Astrocyte (in vitro differentiated cells and primary cell): ENCODE measurements around the gene DDX31. TPM values are rescaled to one million over a fixed set of nuclear protein-coding genes. Genes with fewer than 3 reads are reported as not detected.

Experiments used
- DNase-seq: peaks from one replicate; pipeline ENCODE4 v3.0.0-alpha.2; 2010; ENCODE audit warnings: low read depth
- FAIRE-seq: peaks from 2 replicates; lab custom pipeline; 2011; peaks lifted over from hg19 to GRCh38; lab: Jason Lieb, UNC
- H2AFZ ChIP-seq: 2 replicates; pipeline ENCODE4 v1.6.0; 2012; ENCODE audit warnings: low read depth, low read length, inconsistent platforms
- H3K27ac ChIP-seq: 2 replicates; pipeline ENCODE4 v1.5.1; 2011; ENCODE audit warnings: low read depth, low read length, inconsistent platforms
- H3K27me3 ChIP-seq: 2 replicates; pipeline ENCODE4 v1.6.0; 2011; ENCODE audit warnings: low read length, inconsistent platforms; ENCODE audit not compliant: insufficient read depth
- H3K36me3 ChIP-seq: 2 replicates; pipeline ENCODE4 v1.5.1; 2011; ENCODE audit warnings: low read length, inconsistent platforms; ENCODE audit not compliant: insufficient read depth
- H3K4me1 ChIP-seq: 2 replicates; pipeline ENCODE4 v1.5.1; 2011; ENCODE audit warnings: low read length, inconsistent platforms; ENCODE audit not compliant: insufficient read depth
- H3K4me2 ChIP-seq: 2 replicates; pipeline ENCODE4 v1.6.0; 2012; ENCODE audit warnings: low read length, inconsistent platforms
- H3K4me3 ChIP-seq: 2 replicates; pipeline ENCODE4 v1.5.1; 2011; ENCODE audit warnings: low read depth, mild to moderate bottlenecking, low read length, inconsistent platforms; ENCODE audit not compliant: insufficient read depth
- H3K79me2 ChIP-seq: 2 replicates; pipeline ENCODE4 v1.6.0; 2012; ENCODE audit warnings: mild to moderate bottlenecking, low read length, inconsistent platforms; ENCODE audit not compliant: insufficient read depth
- H3K9ac ChIP-seq: 2 replicates; pipeline ENCODE4 v1.6.0; 2012; ENCODE audit warnings: mild to moderate bottlenecking, low read length, inconsistent platforms
- H3K9me3 ChIP-seq: 2 replicates; pipeline ENCODE4 v1.5.1; 2012; ENCODE audit warnings: low read depth, mild to moderate bottlenecking, low read length, inconsistent platforms; ENCODE audit not compliant: insufficient read depth
- H4K20me1 ChIP-seq: 2 replicates; pipeline ENCODE4 v1.6.0; 2012; ENCODE audit warnings: low read length, inconsistent platforms; ENCODE audit not compliant: insufficient read depth
- H3K27ac Mint-ChIP-seq: one replicate; pipeline ENCODE4 v1.8.0; 2021; ENCODE audit warnings: mild to moderate bottlenecking, mixed read lengths; ENCODE audit not compliant: unreplicated experiment
- H3K27me3 Mint-ChIP-seq: one replicate; pipeline ENCODE4 v1.8.0; 2021; ENCODE audit warnings: low read depth, mixed read lengths; ENCODE audit not compliant: unreplicated experiment
- H3K36me3 Mint-ChIP-seq: one replicate; pipeline ENCODE4 v1.8.0; 2021; ENCODE audit warnings: low read depth, mixed read lengths; ENCODE audit not compliant: unreplicated experiment
- H3K4me1 Mint-ChIP-seq: one replicate; pipeline ENCODE4 v1.8.0; 2021; ENCODE audit warnings: low read depth, mixed read lengths; ENCODE audit not compliant: unreplicated experiment
- H3K4me3 Mint-ChIP-seq: one replicate; pipeline ENCODE4 v1.8.0; 2021; ENCODE audit warnings: mild to moderate bottlenecking, moderate library complexity, mixed read lengths; ENCODE audit not compliant: unreplicated experiment
- H3K9me3 Mint-ChIP-seq: one replicate; pipeline ENCODE4 v1.8.0; 2021; ENCODE audit warnings: mild to moderate bottlenecking, mixed read lengths; ENCODE audit not compliant: unreplicated experiment
- EZH2 ChIP-seq: IDR thresholded peaks from 2 replicates; pipeline ENCODE4 v1.6.1; 2012; ENCODE audit warnings: mild to moderate bottlenecking, low read length, inconsistent platforms; ENCODE audit not compliant: insufficient read depth
- total RNA-seq: library from RNA; stranded (reverse); gene quantifications from 2 replicates; pipeline ENCODE4 v1.2.1, GENCODE V29; 2021
- TF ChIP-seq, protein P1 (sequence below): IDR thresholded peaks from 2 replicates; pipeline ENCODE4 v1.5.1; 2011; ENCODE audit warnings: low read depth, mild to moderate bottlenecking, inconsistent platforms, low read length, moderate library complexity; ENCODE audit not compliant: insufficient read depth

DDX31 gene
- total RNA-seq, 1 donor from 2014 or later, result 20.5 TPM

- TF ChIP-seq, protein P1, sequence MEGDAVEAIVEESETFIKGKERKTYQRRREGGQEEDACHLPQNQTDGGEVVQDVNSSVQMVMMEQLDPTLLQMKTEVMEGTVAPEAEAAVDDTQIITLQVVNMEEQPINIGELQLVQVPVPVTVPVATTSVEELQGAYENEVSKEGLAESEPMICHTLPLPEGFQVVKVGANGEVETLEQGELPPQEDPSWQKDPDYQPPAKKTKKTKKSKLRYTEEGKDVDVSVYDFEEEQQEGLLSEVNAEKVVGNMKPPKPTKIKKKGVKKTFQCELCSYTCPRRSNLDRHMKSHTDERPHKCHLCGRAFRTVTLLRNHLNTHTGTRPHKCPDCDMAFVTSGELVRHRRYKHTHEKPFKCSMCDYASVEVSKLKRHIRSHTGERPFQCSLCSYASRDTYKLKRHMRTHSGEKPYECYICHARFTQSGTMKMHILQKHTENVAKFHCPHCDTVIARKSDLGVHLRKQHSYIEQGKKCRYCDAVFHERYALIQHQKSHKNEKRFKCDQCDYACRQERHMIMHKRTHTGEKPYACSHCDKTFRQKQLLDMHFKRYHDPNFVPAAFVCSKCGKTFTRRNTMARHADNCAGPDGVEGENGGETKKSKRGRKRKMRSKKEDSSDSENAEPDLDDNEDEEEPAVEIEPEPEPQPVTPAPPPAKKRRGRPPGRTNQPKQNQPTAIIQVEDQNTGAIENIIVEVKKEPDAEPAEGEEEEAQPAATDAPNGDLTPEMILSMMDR, result no peak
- no peak for TF ChIP-seq EZH2
- Histone ChIP-seq H3K9me3 (no peaks in the 10 kb centered on the region), H3K4me3 (no peak overlapping the region), H3K27ac (no peak overlapping the region), H2AFZ (no peak overlapping the region), H3K79me2 (no peaks in the 10 kb centered on the region), H3K36me3 (no peaks in the 10 kb centered on the region), H4K20me1 (no peaks in the 10 kb centered on the region), H3K27me3 (no peaks in the 10 kb centered on the region), H3K4me2 (no peak overlapping the region), H3K9ac (no peak overlapping the region), H3K4me1 (peaks cover 7% of the 10 kb centered on the region)
- Mint-ChIP-seq H3K4me3 (no peak overlapping the region), H3K9me3 (peaks cover 4% of the 10 kb centered on the region), H3K27me3 (peaks cover 51% of the 10 kb centered on the region), H3K27ac (no peak overlapping the region), H3K36me3 (no peaks in the 10 kb centered on the region), H3K4me1 (no peaks in the 10 kb centered on the region)
- DNase-seq (no peak), FAIRE-seq (no peak)
These were observed 126.5 kb downstream of the DDX31 start for GRCh38 chr9:132543251-132543650.

Other genes with a start within 250 kb of the DDX31 start
- gene BARHL1, start 87.4 kb downstream of the DDX31 start, total RNA-seq, result not detected in 2 replicates
- 27.3 and 27.9 TPM in 2 replicates for gene GTF3C4, start 481 bp upstream of the DDX31 start, total RNA-seq
- 0.27 and 0.84 TPM in 2 replicates for gene AK8, start 208.3 kb upstream of the DDX31 start, total RNA-seq
- 3.9 and 5.0 TPM in 2 replicates for gene SPACA9, start 208.9 kb upstream of the DDX31 start, total RNA-seq